ENCODE measurements around the gene TDRD9. TPM values are rescaled to one million over a fixed set of nuclear protein-coding genes. Genes with fewer than 3 reads are reported as not detected.

Gene TDRD9
- total RNA-seq, 1 experiment from 2014 or later = 0.07 TPM

- Histone ChIP-seq H3K4me3 (ENCODE audit: low read length) (no peak overlapping the region), H3K27me3 (ENCODE audit: low read length) (no peaks in the 10 kb centered on the region), H3K9me2 (replicated peaks; ENCODE audit: low read length) (no peaks in the 10 kb centered on the region), H3K27ac (ENCODE audit: low read length) (no peak overlapping the region), H3K4me1 (ENCODE audit: insufficient read depth, low read length) (no peaks in the 10 kb centered on the region), H3K36me3 (ENCODE audit: low read depth, low read length) (no peaks in the 10 kb centered on the region), H3K9me3 (ENCODE audit: low read length) (no peaks in the 10 kb centered on the region), H4K20me1 (ENCODE audit: low read length) (no peaks in the 10 kb centered on the region), H3K4me2 (ENCODE audit: low read length) (no peak overlapping the region), H2AFZ (ENCODE audit: low read length) (no peak overlapping the region), H3K9ac (ENCODE audit: low read length) (no peak overlapping the region), H3F3A (ENCODE audit: low read length, unreplicated experiment) (no peaks in the 10 kb centered on the region), H3K79me2 (ENCODE audit: low read length) (no peaks in the 10 kb centered on the region)
- ChIA-PET CTCF (no interaction called here), POLR2A (ENCODE audit: unreplicated experiment) (interaction anchor here (0.6 kb wide), 1 partner anchor 14 kb away, joined by 3 read pairs; no protein-coding TSS in a partner anchor)
- no TSS peak for BruUV-seq (replicated peaks)
- peak; percentile 20; the same call in 1 of the 2 replicates for ATAC-seq
- DNase-seq = peak; percentile 13
- TF ChIP-seq EZH2phosphoT487 (IDR thresholded peaks at IDR 0.05; ENCODE audit: borderline replicate concordance, low read length) = no peak
- TF ChIP-seq EZH2 (IDR thresholded peaks at IDR 0.05; ENCODE audit: low read length, unreplicated experiment) = no peak
- TF ChIP-seq CTCF (conservative IDR thresholded peaks at IDR 0.05; ENCODE audit: low read depth, low read length) = no peak
- intact Hi-C loops (cut with micrococcal nuclease) = no loop called here
Observed at GRCh38 chr14:103961928-103962578, 33.8 kb downstream of the TDRD9 start.

GRCh38 chr14:103966631-103967030, 38.4 kb downstream of the TDRD9 start:
- H3K27ac ChIP-seq (ENCODE audit: low read length) = no peak overlapping the region
- intact Hi-C loops (cut with micrococcal nuclease) = no loop called here
- H3K36me3 ChIP-seq (ENCODE audit: low read depth, low read length) = no peaks in the 10 kb centered on the region
- H3K4me2 ChIP-seq (ENCODE audit: low read length) = no peak overlapping the region
- no peaks in the 10 kb centered on the region for H3K4me1 ChIP-seq (ENCODE audit: insufficient read depth, low read length)
- TF ChIP-seq CTCF (conservative IDR thresholded peaks at IDR 0.05; ENCODE audit: low read depth, low read length) = no peak
- TF ChIP-seq EZH2phosphoT487 (IDR thresholded peaks at IDR 0.05; ENCODE audit: borderline replicate concordance, low read length) = no peak
- H3K9ac ChIP-seq (ENCODE audit: low read length) = no peak overlapping the region
- no peaks in the 10 kb centered on the region for H3K79me2 ChIP-seq (ENCODE audit: low read length)
- BruUV-seq (replicated peaks) = no TSS peak
- no peak overlapping the region for H2AFZ ChIP-seq (ENCODE audit: low read length)
- no peaks in the 10 kb centered on the region for H3K9me3 ChIP-seq (ENCODE audit: low read length)
- no peaks in the 10 kb centered on the region for H4K20me1 ChIP-seq (ENCODE audit: low read length)
- CTCF ChIA-PET = no interaction called here
- POLR2A ChIA-PET (ENCODE audit: unreplicated experiment) = no interaction called here
- H3K9me2 ChIP-seq (replicated peaks; ENCODE audit: low read length) = no peaks in the 10 kb centered on the region
- ATAC-seq (no peak), DNase-seq (no peak)
- no peak overlapping the region for H3K4me3 ChIP-seq (ENCODE audit: low read length)
- H3F3A ChIP-seq (ENCODE audit: low read length, unreplicated experiment) = no peaks in the 10 kb centered on the region
- no peaks in the 10 kb centered on the region for H3K27me3 ChIP-seq (ENCODE audit: low read length)

DNA sequence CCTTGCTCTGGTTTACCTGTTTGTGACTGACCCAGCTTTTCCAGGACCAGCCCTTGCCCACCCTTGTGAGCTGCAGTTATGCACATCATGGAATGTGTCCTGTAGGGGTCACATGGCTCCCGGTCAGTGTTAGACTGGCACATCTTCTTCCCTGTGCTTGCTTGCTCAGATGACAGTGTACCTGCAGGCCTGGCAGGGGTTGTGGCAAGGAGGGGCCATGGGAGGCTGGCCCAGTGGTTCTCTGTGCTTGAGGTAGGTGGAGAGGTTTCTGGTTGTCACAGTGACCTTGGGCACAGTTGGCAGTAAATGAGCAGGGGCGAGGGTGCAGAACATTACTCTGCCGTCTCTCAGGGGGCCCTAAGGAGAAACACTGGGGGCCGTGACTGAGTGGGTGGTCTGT, 41.7 kb downstream of the TDRD9 start:
- Histone ChIP-seq H3K4me3 (ENCODE audit: low read length) (no peak overlapping the region), H3K79me2 (ENCODE audit: low read length) (no peaks in the 10 kb centered on the region), H4K20me1 (ENCODE audit: low read length) (no peaks in the 10 kb centered on the region), H3K9ac (ENCODE audit: low read length) (no peak overlapping the region), H3K27me3 (ENCODE audit: low read length) (no peaks in the 10 kb centered on the region), H2AFZ (ENCODE audit: low read length) (no peak overlapping the region), H3K4me1 (ENCODE audit: insufficient read depth, low read length) (no peaks in the 10 kb centered on the region), H3K27ac (ENCODE audit: low read length) (no peak overlapping the region), H3K4me2 (ENCODE audit: low read length) (no peak overlapping the region), H3K9me3 (ENCODE audit: low read length) (no peaks in the 10 kb centered on the region), H3K36me3 (ENCODE audit: low read depth, low read length) (no peaks in the 10 kb centered on the region), H3K9me2 (replicated peaks; ENCODE audit: low read length) (no peaks in the 10 kb centered on the region), H3F3A (ENCODE audit: low read length, unreplicated experiment) (no peaks in the 10 kb centered on the region)
- ChIA-PET CTCF (no interaction called here), POLR2A (ENCODE audit: unreplicated experiment) (no interaction called here)
- no peak for ATAC-seq
- intact Hi-C loops (cut with micrococcal nuclease) = no loop called here
- no peak for TF ChIP-seq EZH2phosphoT487 (IDR thresholded peaks at IDR 0.05; ENCODE audit: borderline replicate concordance, low read length)
- no peak for TF ChIP-seq CTCF (conservative IDR thresholded peaks at IDR 0.05; ENCODE audit: low read depth, low read length)
- no peak for TF ChIP-seq EZH2 (IDR thresholded peaks at IDR 0.05; ENCODE audit: low read length, unreplicated experiment)
- DNase-seq = no peak
- BruUV-seq (replicated peaks) = no TSS peak
